HCT116 (cell line): ENCODE data around the gene HSD17B12. TPM values are rescaled to one million over a fixed set of nuclear protein-coding genes. Genes with fewer than 3 reads are reported as not detected.

Experiments used
- ATAC-seq: fragments of 200-7000 bp; cut with Tn5 transposase; 2 replicates; pipeline ENCODE4 v1.9.1; 2020; ENCODE audit warnings: mild to moderate bottlenecking, moderate library complexity
- BruUV-seq: library from RNA; stranded (reverse); fragments of 400-500 nt; replicated peaks from 2 replicates; lab custom pipeline; 2021; lab: Mats Ljungman, UMichigan
- CTCF ChIA-PET: fragments of 300-600 bp; sonication (Branson Sonifier 250); formaldehyde crosslinking; loops from one replicate; lab custom pipeline; 2021; ENCODE audit warnings: antibody characterized with exemption; lab: Charles Lee
- POLR2A ChIA-PET: fragments of 300-600, 350-600 bp; sonication (Branson Sonifier 250); formaldehyde crosslinking; loops from one replicate; lab custom pipeline; 2021; ENCODE audit warnings: antibody characterized with exemption; lab: Charles Lee
- RAD21 ChIA-PET, 2 experiments: fragments of 300-600 bp; sonication (Branson Sonifier 250); formaldehyde crosslinking; loops; one replicate each; lab custom pipeline; 2023; ENCODE audit warnings: low total read pairs in 2 of 2; ENCODE audit not compliant: uncharacterized antibody in 2 of 2, unreplicated experiment in 2 of 2, low non-redundant PET in 1 of 2; lab: Charles Lee
- DNase-seq: peaks from one replicate; pipeline ENCODE4 v3.0.0-alpha.2; 2010; ENCODE audit warnings: low read depth, low spot score
- H2AFZ ChIP-seq: fragments of 200-600 bp; shearing (Covaris generic), sonication (generic); 2 replicates; pipeline ENCODE4 v1.6.1; 2017; ENCODE audit warnings: low read depth, mixed run types, mixed read lengths, antibody characterized with exemption, low read length; ENCODE audit not compliant: poor library complexity, severe bottlenecking
- H3K27ac ChIP-seq: 2 replicates; pipeline ENCODE4 v1.5.1; 2012; ENCODE audit warnings: low read depth, low read length
- H3K27me3 ChIP-seq: fragments of 200-600 bp; sonication (generic); 2 replicates; pipeline ENCODE4 v1.6.1; 2016; ENCODE audit warnings: mixed run types, low read length, mixed read lengths; ENCODE audit not compliant: insufficient read depth
- H3K36me3 ChIP-seq, 2 experiments: fragments of 200-500 bp in 1 of 2; fragments of 200-600 bp in 1 of 2; sonication (Bioruptor generic) in 1 of 2; sonication (generic) in 1 of 2; 2 replicates each; pipeline versions ENCODE4 v1.5.1 to v1.6.1; 2014 to 2016; ENCODE audit warnings: low read length in 2 of 2, inconsistent platforms in 1 of 2, mixed read lengths in 1 of 2, mixed run types in 1 of 2; ENCODE audit not compliant: insufficient read depth in 2 of 2, control insufficient read depth in 1 of 2
- H3K4me1 ChIP-seq, 2 experiments: fragments of 200-600 bp in 1 of 2; sonication (generic) in 1 of 2; 2 replicates each; pipeline versions ENCODE4 v1.5.1 to v1.6.1; 2012 to 2017; ENCODE audit warnings: low read length in 2 of 2, inconsistent platforms in 1 of 2, mild to moderate bottlenecking in 1 of 2, mixed read lengths in 1 of 2, mixed run types in 1 of 2, moderate library complexity in 1 of 2; ENCODE audit not compliant: insufficient read depth in 2 of 2, control insufficient read depth in 1 of 2
- H3K4me2 ChIP-seq: fragments of 200-600 bp; sonication (generic); 2 replicates; pipeline ENCODE4 v1.6.1; 2017; ENCODE audit warnings: mixed run types, low read length, mixed read lengths
- H3K4me3 ChIP-seq, 2 experiments: fragments of 200-600 bp in 1 of 2; sonication (generic) in 1 of 2; replicated peaks in 1 of 2; 2 replicates each; pipeline ENCODE4 v1.5.1; 2011 to 2016; ENCODE audit warnings: low read length in 2 of 2, control low read depth in 1 of 2, low read depth in 1 of 2, mild to moderate bottlenecking in 1 of 2, mixed read lengths in 1 of 2, mixed run types in 1 of 2
- H3K79me2 ChIP-seq: fragments of 200-600 bp; sonication (generic); 2 replicates; pipeline ENCODE4 v1.6.1; 2017; ENCODE audit warnings: mild to moderate bottlenecking, mixed run types, low read length, moderate library complexity, mixed read lengths; ENCODE audit not compliant: insufficient read depth
- H3K9ac ChIP-seq: fragments of 200-600 bp; sonication (generic); 2 replicates; pipeline ENCODE4 v1.6.1; 2016; ENCODE audit warnings: low read length, mixed read lengths
- H3K9me2 ChIP-seq: fragments of 200-600 bp; sonication (generic), shearing (Covaris generic); 2 replicates; pipeline ENCODE4 v1.6.1; 2017; ENCODE audit warnings: mixed run types, mild to moderate bottlenecking, moderate library complexity; ENCODE audit not compliant: insufficient read depth
- H3K9me3 ChIP-seq, 2 experiments: fragments of 200-500 bp in 1 of 2; fragments of 200-600 bp in 1 of 2; sonication (Bioruptor generic) in 1 of 2; sonication (generic) in 1 of 2; 2 replicates each; pipeline ENCODE4 v1.6.1; 2014 to 2017; ENCODE audit warnings: low read length in 2 of 2, mixed read lengths in 2 of 2, inconsistent platforms in 1 of 2, low read depth in 1 of 2, mild to moderate bottlenecking in 1 of 2, mixed run types in 1 of 2, moderate library complexity in 1 of 2; ENCODE audit not compliant: control insufficient read depth in 1 of 2, insufficient read depth in 1 of 2
- H4K20me1 ChIP-seq: fragments of 200-600 bp; sonication (generic), shearing (Covaris generic); 2 replicates; pipeline ENCODE4 v1.6.1; 2017; ENCODE audit warnings: mixed run types, mild to moderate bottlenecking, moderate library complexity; ENCODE audit not compliant: insufficient read depth
- CBX3 ChIP-seq: IDR thresholded peaks from 2 replicates; pipeline ENCODE4 v1.6.1; 2012; ENCODE audit warnings: low read depth
- EGR1 ChIP-seq: IDR thresholded peaks from 2 replicates; pipeline ENCODE4 v1.6.1; 2012; ENCODE audit warnings: low read depth
- JUND ChIP-seq: IDR thresholded peaks from 2 replicates; pipeline ENCODE4 v1.6.1; 2012
- REST ChIP-seq: IDR thresholded peaks from 2 replicates; pipeline ENCODE4 v1.6.1; 2012; ENCODE audit warnings: low read depth
- SIN3A ChIP-seq: IDR thresholded peaks from 2 replicates; pipeline ENCODE4 v1.6.1; 2012; ENCODE audit warnings: low read depth
- intact Hi-C: fragments of 100-400 bp; cut with micrococcal nuclease; formaldehyde crosslinking; loops from 2 replicates; pipeline ENCODE4 v1.10.0; 2022
- total RNA-seq: library from RNA; stranded (reverse); gene quantifications from one replicate; pipeline ENCODE4 v1.2.1, GENCODE V29; 2021; ENCODE audit not compliant: unreplicated experiment

The HSD17B12 gene
- total RNA-seq, 1 experiment from 2014 or later, result 83.7 TPM

GRCh38 chr11:43687120-43687791 is 6.7 kb downstream of the HSD17B12 start:
- ATAC-seq (no peak), DNase-seq (no peak)
- H3K9me3 ChIP-seq, result no peaks in the 10 kb centered on the region
- no peaks in the 10 kb centered on the region for H3K27me3 ChIP-seq
- peaks cover 0 to under 1% of the 10 kb centered on the region in 2 experiments; a peak in 1 of 4 replicates for H3K4me1 ChIP-seq
- H3K9me2 ChIP-seq, result no peaks in the 10 kb centered on the region
- ChIA-PET RAD21 (no interaction called here), CTCF (no interaction called here), POLR2A (no interaction called here)
- no peak for TF ChIP-seq SIN3A
- TF ChIP-seq EGR1, result no peak
- TF ChIP-seq CBX3, result no peak
- H3K4me2 ChIP-seq, result no peak overlapping the region
- no peak overlapping the region for H3K27ac ChIP-seq
- H2AFZ ChIP-seq, result no peak overlapping the region
- no TSS peak for BruUV-seq
- H4K20me1 ChIP-seq, result 0 out of 2 replicates have a peak, but pooled peaks cover 3% of the 10 kb centered on the region
- intact Hi-C loops, result no loop called here
- H3K9ac ChIP-seq, result no peak overlapping the region
- no peak overlapping the region for H3K4me3 ChIP-seq
- peaks cover 91% of the 10 kb centered on the region for H3K79me2 ChIP-seq
- H3K36me3 ChIP-seq, result peaks cover 4 to 16% of the 10 kb centered on the region in 2 experiments

DNA sequence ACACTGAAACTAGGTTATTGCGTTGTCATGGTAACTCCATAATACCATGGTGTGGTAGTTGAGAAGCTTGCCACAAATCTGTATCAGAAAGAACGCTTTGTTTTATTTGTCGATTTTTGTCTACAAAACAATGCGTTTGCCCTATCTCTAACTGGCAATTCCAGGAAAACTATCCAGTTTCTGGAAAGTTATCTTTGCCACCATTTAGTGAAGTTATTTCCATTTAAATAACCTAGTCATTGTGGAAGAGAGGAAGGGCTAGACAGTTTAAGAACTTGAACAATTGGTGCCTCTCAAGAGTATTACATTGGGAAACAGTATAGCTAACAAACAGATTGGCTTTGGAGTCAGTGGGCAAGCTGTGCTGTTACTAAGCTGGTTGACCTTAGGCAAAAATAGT is 7.9 kb downstream of the HSD17B12 start:
- H3K27me3 ChIP-seq, result no peaks in the 10 kb centered on the region
- no peak for TF ChIP-seq SIN3A
- no peak for TF ChIP-seq JUND
- TF ChIP-seq REST, result no peak
- TF ChIP-seq, all 23 proteins: peak for 0
- ATAC-seq (no peak), DNase-seq (no peak)
- ChIA-PET POLR2A (no interaction called here), CTCF (no interaction called here), RAD21 (no interaction called here)
- Histone ChIP-seq H3K4me3 (no peak overlapping the region), H3K27ac (no peak overlapping the region), H3K36me3 (peaks cover under 1 to 7% of the 10 kb centered on the region in 2 experiments), H3K9me3 (no peaks in the 10 kb centered on the region), H3K4me2 (no peak overlapping the region), H3K9me2 (no peaks in the 10 kb centered on the region), H4K20me1 (0 out of 2 replicates have a peak, but pooled peaks cover 3% of the 10 kb centered on the region), H2AFZ (no peak overlapping the region), H3K9ac (no peak overlapping the region), H3K79me2 (peaks cover 91% of the 10 kb centered on the region), H3K4me1 (no peaks in the 10 kb centered on the region)
- BruUV-seq, result no TSS peak
- intact Hi-C loops, result no loop called here
